Omental fat pad (tissue), 4 donors: Measurements from ENCODE around the gene TMEM229A. TPM values are rescaled to one million over a fixed set of nuclear protein-coding genes. Genes with fewer than 3 reads are reported as not detected.
"Not testable (repeated sequence)": the region's sequence is repeated elsewhere in the genome, so short reads cannot be mapped to it uniquely, and the experiment has no call there.

Source experiments
- ATAC-seq: fragments of 150-250 bp; one replicate; pipeline ENCODE4 v1.9.1; 2016; ENCODE audit warnings: mild to moderate bottlenecking, moderate library complexity; ENCODE audit not compliant: low FRiP score
- DNase-seq: peaks from one replicate; pipeline ENCODE4 v3.0.0-alpha.2; 2019; ENCODE audit warnings: low spot score
- total RNA-seq, 4 donors: library from RNA; depleted of rRNA; stranded (reverse); fragments of >200 nt; gene quantifications; one replicate each; pipeline ENCODE4 v1.1.0, GENCODE V29; 2016
- TF ChIP-seq, protein P1 (sequence below), 3 donors: fragments of 450-650 bp; IDR thresholded peaks; one replicate each; pipeline ENCODE4 v1.5.1; 2016 to 2017; ENCODE audit warnings: antibody characterized with exemption in 3 of 3, mild to moderate bottlenecking in 3 of 3, moderate library complexity in 2 of 3

TMEM229A gene
- total RNA-seq, 4 donors from 2014 or later = not detected

DNA sequence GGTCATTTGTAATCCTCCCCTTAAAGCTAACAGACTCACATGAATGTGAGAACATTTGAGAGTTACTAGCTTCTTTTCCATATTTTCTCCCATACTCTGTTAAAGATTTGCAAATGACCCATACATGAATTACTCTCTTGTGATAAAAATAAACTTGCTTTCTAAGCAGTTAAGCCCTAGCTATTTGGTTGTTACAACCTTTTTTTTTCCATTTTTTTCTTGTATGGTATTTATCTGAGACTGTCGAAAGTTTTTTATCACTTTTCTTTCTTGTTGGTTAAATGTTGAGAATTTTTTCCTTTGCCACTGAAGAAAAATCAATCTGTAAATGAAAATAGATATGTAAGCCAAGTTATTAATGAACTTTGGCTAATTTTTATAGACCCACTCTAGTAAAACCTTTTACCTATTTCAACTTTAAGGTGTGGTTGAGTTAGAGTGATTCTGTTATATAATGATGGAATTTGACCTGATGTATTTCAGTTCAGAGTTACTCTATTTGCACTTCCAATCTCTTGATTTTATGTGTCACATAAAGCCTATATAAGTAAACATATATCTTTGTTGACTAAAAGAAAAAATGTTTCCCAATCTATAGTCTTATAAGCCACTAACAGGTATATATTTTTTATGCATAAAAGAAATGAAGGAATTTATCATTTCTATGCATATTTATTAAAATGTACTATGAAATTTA is 19.0 kb upstream of the TMEM229A start:
- DNase-seq = no peak
- TF ChIP-seq, protein P1, sequence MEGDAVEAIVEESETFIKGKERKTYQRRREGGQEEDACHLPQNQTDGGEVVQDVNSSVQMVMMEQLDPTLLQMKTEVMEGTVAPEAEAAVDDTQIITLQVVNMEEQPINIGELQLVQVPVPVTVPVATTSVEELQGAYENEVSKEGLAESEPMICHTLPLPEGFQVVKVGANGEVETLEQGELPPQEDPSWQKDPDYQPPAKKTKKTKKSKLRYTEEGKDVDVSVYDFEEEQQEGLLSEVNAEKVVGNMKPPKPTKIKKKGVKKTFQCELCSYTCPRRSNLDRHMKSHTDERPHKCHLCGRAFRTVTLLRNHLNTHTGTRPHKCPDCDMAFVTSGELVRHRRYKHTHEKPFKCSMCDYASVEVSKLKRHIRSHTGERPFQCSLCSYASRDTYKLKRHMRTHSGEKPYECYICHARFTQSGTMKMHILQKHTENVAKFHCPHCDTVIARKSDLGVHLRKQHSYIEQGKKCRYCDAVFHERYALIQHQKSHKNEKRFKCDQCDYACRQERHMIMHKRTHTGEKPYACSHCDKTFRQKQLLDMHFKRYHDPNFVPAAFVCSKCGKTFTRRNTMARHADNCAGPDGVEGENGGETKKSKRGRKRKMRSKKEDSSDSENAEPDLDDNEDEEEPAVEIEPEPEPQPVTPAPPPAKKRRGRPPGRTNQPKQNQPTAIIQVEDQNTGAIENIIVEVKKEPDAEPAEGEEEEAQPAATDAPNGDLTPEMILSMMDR (IDR thresholded peaks at IDR 0.05) = no peak
- ATAC-seq = no peak

DNA sequence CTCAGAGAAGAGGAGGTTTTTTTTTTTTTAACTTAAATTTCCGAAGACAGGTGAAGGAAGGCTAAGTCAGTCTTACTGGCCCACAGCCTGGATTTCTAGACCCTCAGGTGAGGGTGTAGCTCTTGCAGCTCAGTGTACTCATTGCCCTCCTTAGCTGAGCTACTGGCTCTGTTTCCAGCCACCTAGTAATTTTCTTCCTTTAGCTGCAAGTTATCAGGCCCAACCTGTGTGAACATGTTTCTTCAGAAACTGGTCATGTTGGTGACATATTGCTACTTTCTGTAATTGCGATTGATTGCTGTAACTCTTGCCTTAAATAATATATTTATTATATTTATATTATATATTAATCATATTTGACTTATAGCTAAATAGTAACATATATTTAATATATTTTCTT is 10.0 kb upstream of the TMEM229A start:
- DNase-seq = no peak
- TF ChIP-seq, protein P1 (IDR thresholded peaks at IDR 0.05) = no peak
- no peak for ATAC-seq

DNA sequence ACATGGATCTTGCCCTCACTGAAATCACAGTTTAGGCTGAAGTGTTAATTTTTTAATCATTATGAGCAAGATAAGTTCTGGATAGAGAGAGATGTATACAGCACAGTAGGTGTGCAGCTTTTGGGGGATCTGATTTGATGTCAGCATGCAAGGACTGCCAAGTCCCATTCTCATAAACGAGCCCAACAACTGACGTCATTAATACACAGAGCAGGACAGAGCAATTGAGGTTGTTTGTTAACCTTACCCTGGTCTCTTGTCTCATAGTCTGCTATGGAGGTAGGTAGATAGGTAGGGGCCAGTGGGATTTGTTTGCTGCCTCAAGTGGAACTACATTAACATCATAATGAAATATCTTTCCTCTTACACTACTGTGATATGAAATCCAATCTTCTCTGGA is 8.6 kb upstream of the TMEM229A start:
- DNase-seq = no peak
- no peak for ATAC-seq

DNA sequence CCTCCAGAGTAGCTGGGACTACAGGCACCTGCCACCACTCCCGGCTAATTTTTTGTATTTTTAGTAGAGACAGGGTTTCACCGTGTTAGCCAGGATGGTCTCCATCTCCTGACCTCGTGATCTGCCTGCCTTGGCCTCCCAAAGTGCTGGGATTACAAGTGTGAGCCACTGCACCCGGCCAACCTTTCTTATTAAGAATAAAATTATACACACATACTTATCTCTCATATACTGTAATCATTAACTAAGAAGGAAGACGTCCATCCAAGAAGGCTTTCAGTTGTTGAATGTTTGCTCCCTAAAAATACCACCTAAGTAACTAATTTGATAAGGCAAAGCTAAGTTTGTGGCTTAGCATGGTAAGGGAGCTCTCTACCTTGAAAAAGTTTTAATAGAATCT is 5.0 kb upstream of the TMEM229A start:
- DNase-seq, ATAC-seq: not testable (repeated sequence)

More for the DNA sequence above, 8.6 kb upstream of the TMEM229A start:
- TF ChIP-seq, protein P1 (IDR thresholded peaks at IDR 0.05) = no peak

- TF ChIP-seq, protein P1 (IDR thresholded peaks at IDR 0.05) = no peak
- no peak for ATAC-seq
- DNase-seq = no peak
Measured at GRCh38 chr7:124035706-124036105, 2.8 kb upstream of the TMEM229A start.

GRCh38 chr7:124034754-124035100 is 1.9 kb upstream of the TMEM229A start:
- DNase-seq (no peak), ATAC-seq (no peak)
- TF ChIP-seq, protein P1 (IDR thresholded peaks at IDR 0.05) = no peak

DNA sequence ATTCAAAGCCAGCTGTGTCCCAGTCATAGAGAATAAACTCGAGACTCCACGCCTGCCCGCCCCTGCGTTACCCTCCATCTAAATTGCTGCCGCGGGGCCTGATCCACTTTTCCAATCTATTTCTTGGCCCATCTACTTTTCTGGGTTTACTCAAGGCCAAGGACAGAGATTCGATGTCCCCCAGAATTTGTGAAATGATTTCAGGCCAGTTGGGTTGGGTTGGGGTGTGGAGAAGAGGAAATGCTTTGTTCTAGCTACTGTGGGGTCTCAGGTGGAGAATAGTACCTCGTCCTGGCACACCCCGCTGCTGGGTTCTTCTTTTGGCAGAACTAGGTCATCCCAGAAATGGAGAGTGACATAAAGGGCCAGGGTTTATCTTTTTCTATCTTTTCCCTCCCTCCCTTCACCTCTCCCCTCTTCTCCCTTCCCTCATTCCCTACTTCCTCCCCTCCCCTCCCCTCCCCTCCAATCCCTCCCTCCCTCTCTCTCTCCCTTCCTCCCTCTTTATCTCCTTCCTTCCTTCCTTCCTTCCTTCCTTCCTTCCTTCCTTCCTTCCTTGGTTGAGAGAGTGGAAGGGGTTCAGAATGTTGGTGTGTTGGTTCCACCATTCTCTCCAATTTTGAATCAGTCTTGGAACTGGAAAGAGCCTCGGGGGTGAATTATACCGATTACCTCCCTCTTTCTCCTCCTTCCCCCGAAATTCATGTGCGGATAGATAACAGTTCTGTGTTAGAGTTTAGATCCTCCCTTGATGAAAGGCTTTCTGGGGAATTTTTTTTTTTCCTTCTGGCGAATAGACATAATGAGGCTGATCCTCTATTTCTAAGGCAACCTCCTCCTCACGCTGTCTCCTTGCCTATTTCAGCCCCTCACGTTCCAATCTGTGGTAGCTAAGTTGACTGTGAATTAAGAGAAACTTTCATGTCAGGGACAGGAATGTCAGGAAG is 1.2 kb upstream of the TMEM229A start:
- no peak for ATAC-seq
- no peak for DNase-seq
- TF ChIP-seq, protein P1 (IDR thresholded peaks at IDR 0.05) = no peak
